ENCODE data around the gene STX16.

- no peak for TF ChIP-seq REST (IDR thresholded peaks at IDR 0.05; ENCODE audit: borderline replicate concordance)
- no peak for TF ChIP-seq REST (CRISPR knock-in tag; IDR thresholded peaks at IDR 0.05; ENCODE audit: low read depth)
- TF ChIP-seq USF2 (CRISPR knock-in tag; IDR thresholded peaks at IDR 0.05), result no peak
- TF ChIP-seq MEF2A (IDR thresholded peaks at IDR 0.05; ENCODE audit: control insufficient read depth, low read depth, low read length), result no peak
- no peak for TF ChIP-seq KLF16 (IDR thresholded peaks at IDR 0.05)
- no peak for TF ChIP-seq CTCF (IDR thresholded peaks at IDR 0.05 in 2 of 3, conservative IDR thresholded peaks at IDR 0.05 in 1 of 3; ENCODE audit: insufficient read depth in 2 of 3, low read depth in 1 of 3, low read length in 3 of 3)
- TF ChIP-seq, protein P1, sequence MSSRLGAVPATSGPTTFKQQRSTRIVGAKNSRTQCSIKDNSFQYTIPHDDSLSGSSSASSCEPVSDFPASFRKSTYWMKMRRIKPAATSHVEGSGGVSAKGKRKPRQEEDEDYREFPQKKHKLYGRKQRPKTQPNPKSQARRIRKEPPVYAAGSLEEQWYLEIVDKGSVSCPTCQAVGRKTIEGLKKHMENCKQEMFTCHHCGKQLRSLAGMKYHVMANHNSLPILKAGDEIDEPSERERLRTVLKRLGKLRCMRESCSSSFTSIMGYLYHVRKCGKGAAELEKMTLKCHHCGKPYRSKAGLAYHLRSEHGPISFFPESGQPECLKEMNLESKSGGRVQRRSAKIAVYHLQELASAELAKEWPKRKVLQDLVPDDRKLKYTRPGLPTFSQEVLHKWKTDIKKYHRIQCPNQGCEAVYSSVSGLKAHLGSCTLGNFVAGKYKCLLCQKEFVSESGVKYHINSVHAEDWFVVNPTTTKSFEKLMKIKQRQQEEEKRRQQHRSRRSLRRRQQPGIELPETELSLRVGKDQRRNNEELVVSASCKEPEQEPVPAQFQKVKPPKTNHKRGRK (tag; IDR thresholded peaks at IDR 0.05), result no peak
- TF ChIP-seq EP400 (IDR thresholded peaks at IDR 0.05), result no peak
- TF ChIP-seq POLR2A (conservative IDR thresholded peaks at IDR 0.05), result no peak
- no peak for TF ChIP-seq SREBF1 (IDR thresholded peaks at IDR 0.05; ENCODE audit: borderline replicate concordance, low read depth, low read length)
- TF ChIP-seq, protein P2, sequence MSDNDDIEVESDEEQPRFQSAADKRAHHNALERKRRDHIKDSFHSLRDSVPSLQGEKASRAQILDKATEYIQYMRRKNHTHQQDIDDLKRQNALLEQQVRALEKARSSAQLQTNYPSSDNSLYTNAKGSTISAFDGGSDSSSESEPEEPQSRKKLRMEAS (CRISPR knock-in tag; IDR thresholded peaks at IDR 0.05), result no peak
- TF ChIP-seq, protein P3, sequence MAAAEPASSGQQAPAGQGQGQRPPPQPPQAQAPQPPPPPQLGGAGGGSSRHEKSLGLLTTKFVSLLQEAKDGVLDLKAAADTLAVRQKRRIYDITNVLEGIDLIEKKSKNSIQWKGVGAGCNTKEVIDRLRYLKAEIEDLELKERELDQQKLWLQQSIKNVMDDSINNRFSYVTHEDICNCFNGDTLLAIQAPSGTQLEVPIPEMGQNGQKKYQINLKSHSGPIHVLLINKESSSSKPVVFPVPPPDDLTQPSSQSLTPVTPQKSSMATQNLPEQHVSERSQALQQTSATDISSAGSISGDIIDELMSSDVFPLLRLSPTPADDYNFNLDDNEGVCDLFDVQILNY (CRISPR knock-in tag; IDR thresholded peaks at IDR 0.05), result no peak
- TF ChIP-seq ZFX (CRISPR knock-in tag; IDR thresholded peaks at IDR 0.05), result no peak
These were observed 3.1 kb upstream of the STX16 start for GRCh38 chr20:58647796-58648501.
